CD4-positive, alpha-beta T cell treated with Interleukin-15 for 1 hour (primary cell): ENCODE measurements around the gene PHC2.

Experiments used
- DNase-seq: peaks from one replicate; pipeline ENCODE4 v3.0.0-alpha.2; 2020

Gene PHC2

DNA sequence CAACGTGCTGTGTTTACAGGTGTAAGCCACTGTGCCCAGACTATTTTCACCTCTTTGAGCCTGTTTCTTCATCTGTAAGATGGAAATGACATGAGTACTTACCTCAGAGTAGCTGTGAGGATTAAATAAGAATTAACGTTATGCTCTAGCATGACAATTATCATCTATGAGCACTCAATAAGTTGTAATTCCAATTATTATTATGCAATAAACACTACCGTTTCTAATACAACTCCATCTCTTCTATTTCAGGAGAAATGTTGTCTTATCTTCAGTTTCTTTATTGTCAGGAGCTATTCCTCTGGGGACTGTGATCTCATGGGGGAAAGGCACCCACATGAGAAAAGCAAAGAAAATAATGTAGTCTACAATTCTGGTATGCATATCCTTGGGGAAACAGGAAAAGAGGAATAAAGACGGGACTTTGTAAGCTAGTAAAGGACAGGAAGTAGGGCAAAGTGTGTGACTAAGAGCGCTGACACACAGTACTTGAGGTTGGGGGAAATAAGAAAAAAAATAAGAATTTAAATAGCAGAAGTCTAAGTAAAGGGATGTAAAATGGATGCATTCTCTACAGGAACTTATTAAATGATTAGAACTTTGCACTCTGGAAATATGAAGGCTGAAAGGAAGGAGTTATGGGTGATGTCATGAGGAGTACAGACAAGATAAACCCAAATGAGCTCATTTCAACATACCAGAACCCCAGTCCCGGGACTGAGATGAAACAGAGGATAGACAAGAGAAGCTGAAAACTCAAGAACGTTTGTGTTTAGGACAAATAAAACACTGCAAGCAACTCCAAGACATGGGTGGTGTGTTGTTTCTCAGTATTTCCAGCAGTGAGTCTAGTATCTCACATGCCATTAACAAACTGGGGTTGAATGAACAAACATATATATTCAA, 9.8 kb downstream of the PHC2 start:
- no peak for DNase-seq

DNA sequence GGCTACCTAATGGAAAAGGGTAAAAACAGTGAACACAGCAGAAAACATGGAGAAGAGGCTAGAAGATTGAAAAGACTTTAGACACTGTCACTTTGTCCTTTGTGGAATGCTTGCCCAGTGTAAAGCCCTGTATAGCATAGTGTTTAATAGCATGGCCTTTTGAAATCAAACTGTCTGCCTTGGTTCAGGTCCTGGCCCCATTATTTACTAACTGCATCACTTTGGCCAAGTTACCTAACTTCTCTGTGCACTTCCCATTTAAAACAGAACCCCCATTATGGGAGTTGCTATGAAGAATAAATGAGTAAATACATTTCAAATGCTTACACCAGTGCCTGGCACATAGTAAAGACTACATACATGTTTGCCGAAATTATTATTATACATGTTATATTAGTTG, 12.1 kb downstream of the PHC2 start:
- no peak for DNase-seq

DNA sequence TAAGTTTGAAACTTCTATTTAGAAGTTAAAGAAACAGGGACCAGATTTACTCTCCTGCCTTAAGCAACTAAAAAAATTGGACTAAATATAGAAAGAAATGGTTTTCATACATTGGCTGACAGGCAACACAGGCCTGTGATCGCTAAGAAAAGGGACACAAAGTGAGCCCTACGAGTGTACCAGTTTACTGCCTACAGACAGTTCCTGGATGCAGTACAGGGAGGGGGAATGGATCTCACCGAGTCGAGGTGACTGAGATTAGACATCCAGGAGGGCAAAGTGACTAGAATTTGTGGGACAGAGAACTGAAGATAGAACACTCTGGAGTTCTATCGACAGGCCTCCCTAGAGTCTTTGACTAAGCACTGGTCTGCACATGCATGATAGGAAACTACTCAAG, 16.0 kb downstream of the PHC2 start:
- no peak for DNase-seq

DNA sequence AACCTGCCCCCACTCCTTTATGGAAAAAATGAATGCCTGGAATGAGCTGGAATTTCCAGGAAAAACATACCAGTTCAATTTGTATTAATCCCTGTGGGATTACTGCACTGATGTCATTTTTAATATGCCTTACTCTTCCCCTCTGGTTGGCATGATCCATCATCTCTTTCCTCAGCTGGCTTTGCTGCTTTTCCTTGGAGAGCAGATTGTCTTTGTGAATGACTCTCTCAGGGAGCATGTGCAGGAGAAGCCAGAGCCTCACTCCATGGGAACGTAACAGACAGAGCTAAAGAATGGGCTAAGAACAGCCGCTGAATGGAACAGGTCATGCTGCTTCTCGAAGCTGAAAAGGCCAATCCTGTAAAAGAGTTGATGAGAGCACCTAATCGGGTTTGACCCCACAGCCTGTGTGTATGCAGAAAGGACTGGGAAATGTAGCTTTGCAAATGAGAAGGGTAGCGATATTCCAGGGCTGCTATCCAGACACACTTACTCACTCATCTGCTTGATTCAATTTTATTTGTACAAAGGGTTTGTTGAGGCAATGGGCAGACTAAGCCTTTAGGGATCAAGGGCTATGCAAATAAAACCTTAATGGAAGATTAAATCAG, 20.7 kb downstream of the PHC2 start:
- no peak for DNase-seq

DNA sequence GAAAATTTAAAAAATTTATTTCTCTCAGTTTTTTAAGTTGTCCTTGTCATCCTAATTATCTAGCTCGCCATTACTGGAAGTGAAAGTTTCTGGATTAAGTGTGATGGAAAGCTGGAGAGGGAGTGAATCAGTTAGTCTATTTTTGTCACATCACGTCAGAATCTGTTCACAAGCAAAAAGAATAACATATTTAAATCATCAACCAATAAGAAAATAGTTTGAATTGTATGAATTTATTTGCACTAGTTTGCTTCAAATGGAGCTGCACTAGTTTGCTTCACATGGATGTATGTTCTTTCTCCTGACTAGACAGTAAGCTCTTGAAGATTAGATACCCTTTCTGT, 22.8 kb downstream of the PHC2 start:
- DNase-seq: no peak

DNA sequence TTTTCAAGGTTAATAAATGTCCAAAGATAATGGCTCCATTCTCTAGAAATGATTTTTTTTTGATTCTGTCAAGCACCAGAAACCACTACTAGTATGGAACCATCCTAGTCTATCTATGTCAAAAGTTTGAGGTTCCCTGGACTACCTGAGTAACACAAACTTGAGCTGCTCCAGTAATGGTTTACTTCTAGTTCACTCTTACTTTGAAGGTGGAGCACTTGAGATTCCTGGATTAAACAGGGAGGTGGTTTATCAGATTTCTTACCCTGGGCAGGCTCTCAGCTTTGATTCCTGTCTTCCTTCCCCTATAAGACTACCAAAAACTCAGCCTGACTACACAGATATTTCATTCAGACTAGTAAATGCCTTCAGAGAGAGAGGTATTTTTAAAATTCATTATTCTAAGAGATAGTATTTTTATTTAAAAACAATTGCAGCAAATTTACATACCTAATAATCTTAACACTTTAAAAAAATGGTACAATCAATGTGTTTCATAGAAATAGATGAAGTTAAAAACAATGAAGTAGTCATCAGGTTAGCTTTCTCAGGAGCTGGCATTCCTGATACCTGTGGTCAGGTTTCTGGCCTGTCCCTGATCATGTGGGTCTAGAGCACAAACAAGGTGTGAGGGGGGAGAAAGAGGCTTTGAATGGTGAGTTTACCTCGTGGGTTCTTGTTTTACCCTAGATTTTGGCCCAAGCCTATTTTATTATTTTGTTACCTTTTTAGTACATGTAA, 23.4 kb downstream of the PHC2 start:
- no peak for DNase-seq

DNA sequence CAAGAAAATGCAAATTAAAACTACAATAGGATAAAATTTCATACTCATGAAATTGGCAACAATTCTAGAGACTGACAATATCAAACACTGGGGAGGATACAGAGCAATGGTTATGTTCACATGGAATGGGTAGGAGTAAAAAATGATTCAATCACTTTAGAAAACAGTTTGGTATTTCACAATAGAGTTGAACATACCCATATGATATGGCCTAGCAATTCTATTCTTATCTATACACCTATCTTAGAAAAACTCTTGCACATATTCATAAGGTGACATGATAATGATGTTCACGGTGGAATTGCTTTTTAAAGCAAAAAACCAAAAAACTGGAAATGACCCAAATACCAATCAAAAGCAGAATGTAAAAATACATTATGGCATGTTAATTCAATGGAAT, 28.7 kb downstream of the PHC2 start:
- DNase-seq: no peak

DNA sequence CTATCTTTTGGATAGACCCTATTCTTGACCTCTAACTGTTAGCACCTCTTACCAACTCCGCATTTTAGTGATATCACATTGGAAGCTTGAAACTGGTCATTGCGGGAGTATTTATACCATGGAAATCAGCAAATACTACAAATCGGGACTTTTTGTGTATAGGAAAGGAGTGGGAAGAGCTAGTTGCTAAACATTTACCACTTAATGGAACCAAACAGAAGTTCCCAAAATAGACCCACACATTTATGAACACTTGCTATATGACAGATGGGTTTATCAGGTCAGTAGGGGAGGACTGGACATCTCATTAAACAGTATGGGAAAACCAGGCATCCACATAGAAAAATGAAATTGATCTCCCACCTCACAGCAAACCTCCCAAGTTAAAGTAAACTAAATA, 29.4 kb downstream of the PHC2 start:
- no peak for DNase-seq

DNA sequence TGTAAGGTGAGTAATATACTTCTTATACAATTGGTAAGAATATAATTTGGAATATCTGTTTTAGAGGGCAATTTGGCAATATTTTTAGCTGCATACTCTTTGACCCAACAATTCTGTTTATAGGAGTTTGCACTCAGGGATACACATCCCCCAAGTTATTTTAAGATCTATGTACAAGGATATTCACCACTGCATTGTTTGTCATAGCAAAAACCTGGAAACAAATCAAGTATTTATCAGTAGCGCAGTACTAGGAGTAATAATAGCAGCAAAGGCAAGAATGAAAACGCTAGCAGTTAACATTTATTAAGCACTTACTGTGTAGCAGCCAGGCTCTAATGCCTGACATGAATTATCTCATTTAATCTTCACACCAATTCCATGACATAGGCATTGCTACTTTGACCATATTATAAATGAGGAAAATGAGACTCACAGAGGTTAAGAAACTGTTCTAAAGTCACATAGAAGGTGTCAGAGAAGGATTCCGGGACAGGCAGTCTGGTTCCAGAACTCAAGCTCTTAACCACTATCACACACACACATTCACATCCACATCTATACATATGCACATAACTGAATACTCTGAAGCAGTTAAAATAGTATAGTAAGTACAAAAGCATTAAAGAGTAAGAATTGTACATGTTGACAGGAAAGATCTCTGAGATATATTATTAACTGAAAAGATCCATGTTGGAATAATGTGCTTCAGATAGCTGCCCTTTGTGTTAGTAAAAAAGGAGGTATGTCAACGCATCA, 30.6 kb downstream of the PHC2 start:
- no peak for DNase-seq

DNA sequence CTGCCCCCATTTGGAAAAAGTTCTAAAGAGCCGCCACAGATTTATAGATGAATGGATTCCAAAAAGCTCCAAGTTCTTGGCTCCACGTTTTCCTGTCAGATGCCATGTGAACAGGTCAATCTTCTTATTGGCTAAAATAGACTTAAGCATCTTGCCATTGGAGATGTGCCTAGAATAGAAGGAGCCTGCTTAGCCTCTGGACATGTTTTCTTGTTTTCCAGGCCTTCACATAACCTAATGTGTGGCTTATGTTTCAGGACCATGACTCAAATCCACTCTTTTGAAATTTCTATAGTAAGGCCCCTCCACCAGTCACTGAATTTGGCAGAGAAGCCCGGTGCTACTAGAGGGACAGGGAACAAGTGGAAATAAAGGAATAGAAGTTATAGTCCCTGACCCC, 31.5 kb downstream of the PHC2 start:
- DNase-seq: no peak

DNA sequence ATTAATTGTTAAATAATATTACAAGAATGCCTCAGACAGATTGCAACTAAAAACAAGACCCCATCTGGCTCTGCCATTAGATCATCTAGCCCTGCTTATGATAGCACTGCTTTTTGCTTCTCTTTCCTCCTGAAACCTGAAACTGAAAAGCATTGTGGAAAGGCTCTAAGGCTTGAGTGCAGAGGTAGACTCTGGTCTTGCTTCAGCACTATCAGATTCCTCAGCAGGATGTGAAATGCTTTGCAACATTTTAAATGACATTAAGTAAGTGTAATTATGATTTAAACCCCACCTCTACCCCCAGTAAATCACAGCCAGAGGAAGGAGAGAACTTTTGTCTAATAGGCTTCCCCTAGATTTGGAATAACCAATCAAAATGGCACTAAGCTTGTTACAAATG, 32.9 kb downstream of the PHC2 start:
- no peak for DNase-seq

DNA sequence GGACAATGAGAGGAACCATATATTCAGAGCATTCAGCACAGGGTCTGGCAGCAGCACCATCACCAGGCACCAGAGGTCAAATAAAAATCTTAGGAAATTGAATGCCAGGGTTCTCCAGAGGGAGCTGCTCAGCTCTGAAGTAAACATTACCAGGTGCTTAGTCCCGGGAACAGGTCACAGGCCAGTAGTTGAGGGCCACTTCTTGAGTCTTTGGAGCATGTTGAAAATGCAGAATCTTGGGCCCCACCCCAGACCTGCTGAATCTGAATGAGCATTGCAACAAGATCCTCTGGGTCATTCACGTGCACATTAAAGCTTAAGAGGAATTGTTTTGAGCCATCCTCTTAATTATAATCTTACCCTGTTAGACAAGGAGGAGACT, 33.8 kb downstream of the PHC2 start:
- no peak for DNase-seq

DNA sequence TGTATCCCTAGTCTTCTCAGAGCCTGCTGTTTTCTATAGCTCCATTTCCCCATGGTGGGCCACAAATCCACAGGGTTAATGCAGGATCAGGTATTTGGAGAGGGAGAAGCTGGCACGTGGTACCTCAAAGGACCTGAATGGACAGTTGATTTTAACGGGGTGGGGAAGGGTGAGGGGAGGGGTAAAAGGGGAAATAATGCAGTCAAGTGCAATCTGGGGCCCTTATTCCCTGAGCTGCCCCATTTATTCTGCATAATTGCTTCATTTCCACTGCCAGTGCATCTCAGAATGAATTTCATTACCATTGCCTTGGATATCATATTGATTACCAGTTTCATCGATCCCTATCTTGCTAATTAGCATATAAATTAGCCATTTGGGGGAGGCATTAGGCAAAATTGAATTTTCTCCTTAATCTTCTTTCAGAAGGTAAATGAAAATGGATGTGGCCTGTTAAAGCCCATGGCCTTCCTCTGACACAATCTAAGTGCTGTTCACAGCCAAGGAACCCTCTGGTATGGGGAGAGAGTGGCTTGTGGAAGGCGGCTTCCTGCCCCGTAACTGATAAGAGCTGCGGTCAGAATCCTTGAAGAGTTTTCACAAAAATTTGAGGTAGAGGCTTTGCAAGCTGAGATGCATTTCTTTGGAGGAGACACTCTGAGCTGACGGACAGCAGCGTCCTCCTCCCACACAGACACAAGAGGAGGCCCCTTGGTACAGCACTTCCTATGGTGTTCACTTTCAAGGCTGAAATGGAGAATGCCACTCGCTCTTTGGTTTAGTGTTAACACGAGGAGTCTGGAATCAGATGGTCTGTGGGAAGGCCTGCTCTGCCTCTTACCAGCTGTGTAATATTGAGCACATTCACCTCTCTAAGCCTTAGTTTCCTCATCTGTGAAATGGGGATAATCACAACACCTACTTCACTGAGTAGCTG, 34.4 kb downstream of the PHC2 start:
- DNase-seq: no peak

DNA sequence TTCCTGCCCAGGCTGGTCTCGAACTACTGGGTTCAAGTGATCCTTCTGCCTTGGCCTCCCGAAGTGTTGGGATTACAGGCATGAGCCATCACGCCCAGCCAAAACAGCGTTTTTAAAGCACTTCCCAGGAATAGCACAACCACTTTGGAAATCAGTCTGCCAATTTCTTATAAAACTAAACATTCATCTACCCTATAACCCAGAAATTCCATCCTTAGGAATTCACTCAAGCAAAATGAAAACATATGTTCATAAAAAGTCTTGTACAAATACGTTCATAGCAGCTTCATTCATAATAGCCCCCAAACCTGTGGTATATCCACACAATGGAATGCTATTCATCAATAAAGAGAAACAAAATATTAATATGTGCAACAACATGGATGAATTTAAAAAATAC, 36.1 kb downstream of the PHC2 start:
- no peak for DNase-seq

DNA sequence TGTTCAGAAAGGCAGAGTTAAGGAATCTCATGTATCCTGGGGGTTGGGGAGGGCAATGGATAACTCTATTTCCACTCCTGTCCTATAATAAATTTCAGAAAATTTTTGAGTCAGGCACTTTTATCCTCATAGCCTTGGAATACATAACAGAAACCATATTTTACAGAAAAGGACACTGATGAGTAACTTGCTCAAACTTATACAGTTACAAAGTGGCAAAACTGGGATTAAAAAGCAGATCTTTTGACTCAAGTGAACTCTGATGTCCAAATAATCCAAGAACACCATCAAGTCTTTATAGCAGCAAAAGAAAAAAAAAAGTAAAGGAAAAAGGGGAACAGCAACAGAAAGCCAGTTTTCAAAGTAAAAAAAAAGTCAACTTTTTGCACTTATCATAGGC, 36.9 kb downstream of the PHC2 start:
- DNase-seq: no peak

DNA sequence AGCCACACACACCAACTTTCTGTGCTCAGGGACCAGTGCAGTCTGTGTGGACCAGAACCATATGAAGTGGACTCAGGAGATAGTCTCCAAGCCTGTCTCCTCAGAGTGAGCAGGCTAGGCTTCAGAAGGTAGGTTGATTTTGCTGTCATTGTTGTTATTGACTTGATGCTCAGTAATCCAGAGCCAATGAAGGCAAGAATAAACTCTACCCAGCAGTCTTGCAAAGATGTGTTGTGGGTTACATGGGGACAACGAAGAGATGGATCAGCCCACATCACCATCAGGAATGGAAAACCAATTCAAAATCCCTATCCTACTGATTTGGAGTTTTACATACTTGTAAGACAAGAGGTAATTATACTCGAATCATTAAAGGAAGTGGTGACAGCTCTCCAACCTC, 37.4 kb downstream of the PHC2 start:
- DNase-seq: no peak

DNA sequence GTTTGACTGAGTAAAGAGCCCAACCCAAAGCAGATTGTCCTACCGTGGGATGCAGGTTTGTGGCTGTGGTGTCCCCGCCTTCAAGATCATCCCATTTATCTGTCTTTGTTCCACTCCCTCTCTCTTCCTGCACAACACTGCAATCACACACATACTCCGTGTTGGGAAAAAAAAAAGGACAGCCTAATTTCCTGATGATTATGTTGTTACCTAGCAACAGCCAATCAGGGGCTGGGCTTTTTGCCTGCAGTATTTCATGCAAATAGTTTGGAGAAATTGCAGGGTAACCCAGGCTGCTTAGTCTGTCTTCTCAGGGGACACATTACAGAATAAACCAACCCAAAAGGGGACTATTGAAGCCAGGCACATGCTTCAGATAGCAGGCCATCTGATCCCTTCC, 38.3 kb downstream of the PHC2 start:
- DNase-seq: no peak

DNA sequence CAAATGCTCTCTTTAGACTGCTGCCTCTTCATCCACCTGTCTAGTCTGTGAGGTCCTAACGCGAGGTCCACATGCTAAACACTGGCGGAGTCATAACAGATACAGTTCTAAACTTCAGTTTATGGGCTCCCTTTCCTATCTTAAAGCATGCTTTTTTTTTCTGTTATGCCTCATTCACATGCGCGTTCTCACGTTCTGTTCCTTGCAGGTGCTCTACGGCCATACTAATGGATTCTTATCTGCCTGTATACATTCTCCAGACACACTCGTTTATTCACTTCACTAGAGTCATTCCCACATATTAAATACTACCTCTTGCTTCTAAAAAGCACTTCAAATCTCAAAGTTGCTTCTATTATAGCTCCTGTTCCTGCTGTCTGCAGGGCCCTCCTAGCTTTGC, 38.7 kb downstream of the PHC2 start:
- no peak for DNase-seq

DNA sequence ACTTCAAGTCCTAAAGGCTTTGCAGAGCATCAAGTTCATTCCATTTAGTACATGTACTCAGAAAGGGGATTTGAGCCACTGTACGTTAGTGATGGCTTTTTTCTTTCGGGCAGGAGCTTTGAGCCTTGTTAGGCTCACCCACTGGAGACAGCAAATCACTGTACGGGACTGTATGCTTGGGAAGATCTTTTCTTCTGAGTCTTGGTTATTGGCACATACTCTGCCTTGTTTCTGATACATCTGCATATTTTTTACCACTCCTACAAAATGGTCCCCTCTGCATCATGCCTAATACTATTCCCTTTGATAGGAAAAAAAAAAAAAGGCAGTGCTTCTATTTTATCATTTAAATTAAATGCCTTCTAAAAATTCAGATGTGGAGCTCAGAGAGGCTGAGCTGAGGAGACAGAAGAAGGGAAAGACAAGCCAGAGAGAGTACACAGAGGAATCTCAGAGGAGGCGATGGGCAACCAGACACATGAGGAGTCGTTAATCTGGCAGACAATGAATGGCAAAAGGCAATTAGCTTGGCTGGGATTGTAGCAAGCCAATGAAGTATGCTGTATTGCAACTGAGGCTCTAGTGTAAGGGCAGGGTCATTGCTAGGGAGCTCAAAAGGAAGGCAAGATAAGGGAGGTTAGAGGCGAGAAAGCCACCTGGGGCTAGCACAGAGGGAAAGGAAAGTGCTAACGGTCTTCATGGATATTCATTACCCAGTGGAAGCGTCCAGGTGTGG, 39.4 kb downstream of the PHC2 start:
- no peak for DNase-seq

DNA sequence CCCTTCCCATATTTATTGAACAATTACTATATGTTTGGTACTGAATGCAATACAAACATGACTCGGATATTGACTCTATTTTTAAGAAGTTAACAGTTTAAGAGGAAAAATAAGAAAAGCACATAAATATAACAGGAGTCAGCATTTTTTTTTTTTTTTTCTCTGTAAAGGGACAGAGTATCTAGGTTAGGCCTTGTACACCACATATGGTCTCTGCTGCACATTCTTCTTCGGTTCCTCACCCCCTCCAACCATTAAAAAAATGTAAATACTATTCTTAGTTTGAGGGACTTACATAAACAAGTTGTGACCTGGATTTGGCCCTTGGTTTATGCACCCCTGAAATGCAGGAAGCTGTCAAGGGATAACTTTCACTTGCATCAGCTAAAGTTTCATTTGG, 40.4 kb downstream of the PHC2 start:
- no peak for DNase-seq
